ENCODE data around the gene STK17B. TPM values are rescaled to one million over a fixed set of nuclear protein-coding genes. Genes with fewer than 3 reads are reported as not detected.

The STK17B gene
- total and polyA plus RNA-seq, 10 of the 15 experiments (the other 5 are each of a cell fraction or from before 2014, with no cell fraction given) = 21.2 to 108 (median 53.7) TPM

DNA sequence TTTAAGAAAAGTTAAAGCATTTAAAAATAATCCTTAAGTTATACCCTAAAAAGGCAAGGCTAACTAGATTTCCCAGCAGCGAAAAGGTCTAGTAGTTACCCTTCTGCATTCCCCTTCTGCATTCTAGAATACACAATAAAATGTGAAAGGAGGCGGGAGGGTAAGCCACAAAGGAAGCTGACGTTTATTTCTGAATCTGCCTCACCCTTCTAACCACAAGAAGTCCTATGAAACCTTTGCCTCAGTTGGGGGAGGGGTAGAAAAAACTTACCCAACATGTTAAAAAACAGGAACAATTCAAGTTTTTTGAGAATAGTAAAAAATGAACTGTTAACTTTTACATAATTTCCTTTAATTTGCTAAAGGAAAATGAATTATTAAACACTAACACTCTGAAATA lies 11.3 kb downstream of the STK17B start (continued):
- TF ChIP-seq STAT3 (IDR thresholded peaks at IDR 0.05; ENCODE audit: low read depth, low read length) (0 out of 2 replicates have a peak, but pooled peaks have one; percentile 64), CREB1 (IDR thresholded peaks at IDR 0.05; ENCODE audit: low read depth) (peak; percentile 86), ESRRA (IDR thresholded peaks at IDR 0.05; ENCODE audit: low read length) (no peak), NFIC (IDR thresholded peaks at IDR 0.05; ENCODE audit: low read depth, low read length) (peak; percentile 98), SIX5 (IDR thresholded peaks at IDR 0.05; ENCODE audit: low read depth, low read length, severe bottlenecking) (no peak), TARDBP (IDR thresholded peaks at IDR 0.05; ENCODE audit: borderline replicate concordance) (peak; percentile 38; the same call in 1 of the 2 replicates), MAX (IDR thresholded peaks at IDR 0.05; ENCODE audit: low read depth, low read length) (no peak), EP300 (IDR thresholded peaks at IDR 0.05; ENCODE audit: borderline replicate concordance in 1 of 2, control insufficient read depth in 1 of 2, low read depth in 2 of 2, low read length in 2 of 2) (peak; percentile 93), FOXM1 (IDR thresholded peaks at IDR 0.05; ENCODE audit: low read depth, low read length) (peak; percentile 95; the same call in 1 of the 2 replicates), SMAD5 (IDR thresholded peaks at IDR 0.05; ENCODE audit: low read depth) (no peak), IRF4 (IDR thresholded peaks at IDR 0.05; ENCODE audit: low read depth, low read length) (peak; percentile 62), CREM (IDR thresholded peaks at IDR 0.05; ENCODE audit: low read depth) (peak; percentile 95), SMARCA5 (IDR thresholded peaks at IDR 0.05) (no peak), CEBPB (IDR thresholded peaks at IDR 0.05; ENCODE audit: borderline replicate concordance in 1 of 2, low read depth in 2 of 2, low read length in 2 of 2) (peak in 1 of 2 experiments; percentile 78; a peak in 1 of 4 replicates), MTA3 (IDR thresholded peaks at IDR 0.05; ENCODE audit: borderline replicate concordance, low read length) (peak; percentile 93)
- TF ChIP-seq, protein P1, sequence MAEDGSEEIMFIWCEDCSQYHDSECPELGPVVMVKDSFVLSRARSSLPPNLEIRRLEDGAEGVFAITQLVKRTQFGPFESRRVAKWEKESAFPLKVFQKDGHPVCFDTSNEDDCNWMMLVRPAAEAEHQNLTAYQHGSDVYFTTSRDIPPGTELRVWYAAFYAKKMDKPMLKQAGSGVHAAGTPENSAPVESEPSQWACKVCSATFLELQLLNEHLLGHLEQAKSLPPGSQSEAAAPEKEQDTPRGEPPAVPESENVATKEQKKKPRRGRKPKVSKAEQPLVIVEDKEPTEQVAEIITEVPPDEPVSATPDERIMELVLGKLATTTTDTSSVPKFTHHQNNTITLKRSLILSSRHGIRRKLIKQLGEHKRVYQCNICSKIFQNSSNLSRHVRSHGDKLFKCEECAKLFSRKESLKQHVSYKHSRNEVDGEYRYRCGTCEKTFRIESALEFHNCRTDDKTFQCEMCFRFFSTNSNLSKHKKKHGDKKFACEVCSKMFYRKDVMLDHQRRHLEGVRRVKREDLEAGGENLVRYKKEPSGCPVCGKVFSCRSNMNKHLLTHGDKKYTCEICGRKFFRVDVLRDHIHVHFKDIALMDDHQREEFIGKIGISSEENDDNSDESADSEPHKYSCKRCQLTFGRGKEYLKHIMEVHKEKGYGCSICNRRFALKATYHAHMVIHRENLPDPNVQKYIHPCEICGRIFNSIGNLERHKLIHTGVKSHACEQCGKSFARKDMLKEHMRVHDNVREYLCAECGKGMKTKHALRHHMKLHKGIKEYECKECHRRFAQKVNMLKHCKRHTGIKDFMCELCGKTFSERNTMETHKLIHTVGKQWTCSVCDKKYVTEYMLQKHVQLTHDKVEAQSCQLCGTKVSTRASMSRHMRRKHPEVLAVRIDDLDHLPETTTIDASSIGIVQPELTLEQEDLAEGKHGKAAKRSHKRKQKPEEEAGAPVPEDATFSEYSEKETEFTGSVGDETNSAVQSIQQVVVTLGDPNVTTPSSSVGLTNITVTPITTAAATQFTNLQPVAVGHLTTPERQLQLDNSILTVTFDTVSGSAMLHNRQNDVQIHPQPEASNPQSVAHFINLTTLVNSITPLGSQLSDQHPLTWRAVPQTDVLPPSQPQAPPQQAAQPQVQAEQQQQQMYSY (CRISPR knock-in tag; IDR thresholded peaks at IDR 0.05) = no peak
- TF ChIP-seq, protein P2, sequence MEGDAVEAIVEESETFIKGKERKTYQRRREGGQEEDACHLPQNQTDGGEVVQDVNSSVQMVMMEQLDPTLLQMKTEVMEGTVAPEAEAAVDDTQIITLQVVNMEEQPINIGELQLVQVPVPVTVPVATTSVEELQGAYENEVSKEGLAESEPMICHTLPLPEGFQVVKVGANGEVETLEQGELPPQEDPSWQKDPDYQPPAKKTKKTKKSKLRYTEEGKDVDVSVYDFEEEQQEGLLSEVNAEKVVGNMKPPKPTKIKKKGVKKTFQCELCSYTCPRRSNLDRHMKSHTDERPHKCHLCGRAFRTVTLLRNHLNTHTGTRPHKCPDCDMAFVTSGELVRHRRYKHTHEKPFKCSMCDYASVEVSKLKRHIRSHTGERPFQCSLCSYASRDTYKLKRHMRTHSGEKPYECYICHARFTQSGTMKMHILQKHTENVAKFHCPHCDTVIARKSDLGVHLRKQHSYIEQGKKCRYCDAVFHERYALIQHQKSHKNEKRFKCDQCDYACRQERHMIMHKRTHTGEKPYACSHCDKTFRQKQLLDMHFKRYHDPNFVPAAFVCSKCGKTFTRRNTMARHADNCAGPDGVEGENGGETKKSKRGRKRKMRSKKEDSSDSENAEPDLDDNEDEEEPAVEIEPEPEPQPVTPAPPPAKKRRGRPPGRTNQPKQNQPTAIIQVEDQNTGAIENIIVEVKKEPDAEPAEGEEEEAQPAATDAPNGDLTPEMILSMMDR (IDR thresholded peaks at IDR 0.05 in 2 of 3, conservative IDR thresholded peaks at IDR 0.05 in 1 of 3; ENCODE audit: control insufficient read depth in 2 of 3, extremely low read depth in 1 of 3, insufficient read depth in 1 of 3, low read depth in 3 of 3, low read length in 3 of 3) = no peak
- TF ChIP-seq, protein P3, sequence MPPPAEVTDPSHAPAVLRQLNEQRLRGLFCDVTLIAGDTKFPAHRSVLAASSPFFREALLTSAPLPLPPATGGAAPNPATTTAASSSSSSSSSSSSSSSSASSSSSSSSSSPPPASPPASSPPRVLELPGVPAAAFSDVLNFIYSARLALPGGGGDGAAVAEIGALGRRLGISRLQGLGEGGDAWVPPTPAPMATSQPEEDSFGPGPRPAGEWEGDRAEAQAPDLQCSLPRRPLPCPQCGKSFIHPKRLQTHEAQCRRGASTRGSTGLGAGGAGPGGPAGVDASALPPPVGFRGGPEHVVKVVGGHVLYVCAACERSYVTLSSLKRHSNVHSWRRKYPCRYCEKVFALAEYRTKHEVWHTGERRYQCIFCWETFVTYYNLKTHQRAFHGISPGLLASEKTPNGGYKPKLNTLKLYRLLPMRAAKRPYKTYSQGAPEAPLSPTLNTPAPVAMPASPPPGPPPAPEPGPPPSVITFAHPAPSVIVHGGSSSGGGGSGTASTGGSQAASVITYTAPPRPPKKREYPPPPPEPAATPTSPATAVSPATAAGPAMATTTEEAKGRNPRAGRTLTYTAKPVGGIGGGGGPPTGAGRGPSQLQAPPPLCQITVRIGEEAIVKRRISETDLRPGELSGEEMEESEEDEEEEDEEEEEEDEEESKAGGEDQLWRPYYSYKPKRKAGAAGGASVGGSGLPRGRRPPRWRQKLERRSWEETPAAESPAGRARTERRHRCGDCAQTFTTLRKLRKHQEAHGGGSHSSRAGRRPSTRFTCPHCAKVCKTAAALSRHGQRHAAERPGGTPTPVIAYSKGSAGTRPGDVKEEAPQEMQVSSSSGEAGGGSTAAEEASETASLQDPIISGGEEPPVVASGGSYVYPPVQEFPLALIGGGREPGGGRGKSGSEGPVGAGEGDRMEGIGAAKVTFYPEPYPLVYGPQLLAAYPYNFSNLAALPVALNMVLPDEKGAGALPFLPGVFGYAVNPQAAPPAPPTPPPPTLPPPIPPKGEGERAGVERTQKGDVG (CRISPR knock-in tag; IDR thresholded peaks at IDR 0.05) = no peak

All from GM12878 (cell line).